Effector memory CD4-positive, alpha-beta T cell (primary cell): ENCODE results near the gene DNAH6.

Source experiments
- DNase-seq, 3 donors: peaks; one replicate each; pipeline ENCODE4 v3.0.0-alpha.2; 2020
- H3K27ac ChIP-seq: 2 replicates; pipeline ENCODE4 v1.7.0; 2013; ENCODE audit warnings: mild to moderate bottlenecking, low read length, moderate library complexity; ENCODE audit not compliant: insufficient read depth, poor library complexity, severe bottlenecking
- H3K27me3 ChIP-seq: replicated peaks from 2 replicates; pipeline ENCODE4 v1.7.0; 2013; ENCODE audit warnings: mild to moderate bottlenecking, low read length; ENCODE audit not compliant: insufficient read depth, control insufficient read depth, poor library complexity, severe bottlenecking
- H3K36me3 ChIP-seq: 2 replicates; pipeline ENCODE4 v1.7.0; 2013; ENCODE audit warnings: mild to moderate bottlenecking, low read length, moderate library complexity; ENCODE audit not compliant: control insufficient read depth, insufficient read depth
- H3K4me1 ChIP-seq: 2 replicates; pipeline ENCODE4 v1.7.0; 2013; ENCODE audit warnings: low read length, mild to moderate bottlenecking; ENCODE audit not compliant: control insufficient read depth, insufficient read depth, poor library complexity, severe bottlenecking
- H3K4me3 ChIP-seq: 2 replicates; pipeline ENCODE4 v1.7.0; 2013; ENCODE audit warnings: low read length, low read depth, mild to moderate bottlenecking; ENCODE audit not compliant: insufficient read depth, poor library complexity, severe bottlenecking
- H3K9me3 ChIP-seq: 2 replicates; pipeline ENCODE4 v1.7.0; 2013; ENCODE audit warnings: mild to moderate bottlenecking, low read length, moderate library complexity; ENCODE audit not compliant: control insufficient read depth

The DNAH6 gene

DNA sequence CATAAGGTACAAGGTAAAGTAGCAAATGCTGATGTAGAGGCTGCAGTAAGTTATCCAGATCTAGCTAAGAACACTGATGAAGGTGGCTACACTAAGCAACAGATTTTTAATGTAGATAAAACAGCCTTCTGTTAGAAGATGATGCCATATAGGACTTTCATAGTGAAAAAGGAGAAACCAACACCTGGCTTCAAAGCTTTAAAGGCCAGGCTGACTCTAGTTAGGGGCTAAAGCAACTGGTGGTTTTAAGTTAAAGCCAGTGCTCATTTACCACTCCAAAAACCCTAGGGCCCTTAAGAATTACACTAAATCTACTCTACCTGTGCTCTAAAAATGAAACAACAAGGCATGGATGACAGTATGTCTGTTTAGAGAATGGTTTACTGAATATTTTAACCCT lies 131.0 kb downstream of the DNAH6 start:
- DNase-seq, result no peak
- no peaks in the 10 kb centered on the region for H3K27me3 ChIP-seq
- no peak overlapping the region for H3K4me3 ChIP-seq
- H3K27ac ChIP-seq, result no peak overlapping the region
- no peaks in the 10 kb centered on the region for H3K9me3 ChIP-seq
- H3K36me3 ChIP-seq, result no peaks in the 10 kb centered on the region
- peaks cover 15% of the 10 kb centered on the region for H3K4me1 ChIP-seq

DNA sequence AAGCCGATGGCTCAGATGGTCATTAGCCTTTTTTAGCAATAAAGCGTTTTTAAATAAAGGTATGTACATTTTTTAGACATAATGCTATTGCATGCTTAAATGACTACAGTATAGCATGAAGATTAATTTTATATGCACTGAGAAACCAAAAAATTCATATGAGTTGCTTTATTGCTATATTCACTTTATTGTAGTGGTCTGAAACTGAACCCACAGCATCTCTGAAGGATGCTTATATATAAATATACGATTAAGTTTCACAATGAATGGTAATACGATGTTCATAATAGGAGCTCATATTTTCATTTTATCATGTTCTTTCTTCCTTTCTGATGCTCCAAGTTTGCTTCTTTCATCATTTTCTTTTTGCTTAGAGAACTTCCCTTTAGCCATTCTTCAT lies 132.8 kb downstream of the DNAH6 start:
- Histone ChIP-seq H3K36me3 (no peaks in the 10 kb centered on the region), H3K27ac (no peak overlapping the region), H3K4me3 (no peak overlapping the region), H3K9me3 (no peaks in the 10 kb centered on the region), H3K27me3 (no peaks in the 10 kb centered on the region), H3K4me1 (peaks cover 15% of the 10 kb centered on the region)
- DNase-seq, result no peak

DNA sequence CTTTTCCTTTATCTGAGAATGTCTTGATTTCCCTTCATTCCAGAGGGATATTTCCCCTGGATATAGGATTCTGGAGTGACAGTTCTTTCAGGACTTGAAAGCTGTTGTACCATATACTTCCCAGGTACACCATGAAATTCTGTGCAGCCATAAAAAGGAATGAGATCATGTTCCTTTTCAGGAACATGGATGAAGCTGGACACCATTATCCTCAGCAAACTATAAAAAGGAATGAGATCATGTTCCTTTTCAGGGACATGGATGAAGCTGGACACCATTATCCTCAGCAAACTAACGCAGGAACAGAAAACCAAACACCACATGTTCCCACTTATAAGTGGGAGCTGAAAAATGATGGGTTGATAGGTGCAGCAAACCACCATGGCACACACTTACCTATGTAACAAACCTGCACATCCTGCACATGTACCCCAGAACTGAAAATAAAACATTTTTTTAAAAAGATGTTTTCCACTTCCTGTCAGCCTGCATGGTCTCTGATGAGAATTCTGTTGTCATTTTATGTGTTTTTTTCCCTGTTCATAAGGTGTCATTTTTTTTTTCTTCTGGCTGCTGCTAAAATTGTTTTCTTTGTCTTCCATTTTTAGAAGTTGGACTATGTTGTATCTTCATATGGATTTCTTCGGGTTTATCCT lies 133.3 kb downstream of the DNAH6 start:
- Histone ChIP-seq H3K27ac (no peak overlapping the region), H3K27me3 (no peaks in the 10 kb centered on the region), H3K4me3 (no peak overlapping the region), H3K9me3 (no peaks in the 10 kb centered on the region), H3K36me3 (no peaks in the 10 kb centered on the region), H3K4me1 (peaks cover 15% of the 10 kb centered on the region)
- DNase-seq, result no peak

DNA sequence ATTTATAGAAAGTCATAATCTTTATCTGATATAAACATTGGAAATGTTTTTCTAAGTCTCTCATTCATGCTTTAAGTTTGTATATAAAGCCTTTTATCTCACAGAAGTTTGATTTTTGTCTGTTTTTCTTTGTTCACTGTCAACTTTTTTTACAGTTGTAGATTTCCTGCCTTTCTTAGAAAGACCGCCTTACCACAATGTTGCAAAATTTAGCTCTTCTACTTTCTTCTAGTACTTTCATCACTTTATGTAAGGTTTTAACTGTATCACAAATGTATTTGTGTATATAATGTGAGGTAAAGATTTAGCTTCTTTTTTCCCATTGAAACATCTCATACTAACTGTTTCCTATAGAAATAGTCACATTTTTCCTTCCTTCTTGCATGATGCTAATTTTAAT lies 136.1 kb downstream of the DNAH6 start:
- Histone ChIP-seq H3K27me3 (no peaks in the 10 kb centered on the region), H3K9me3 (no peaks in the 10 kb centered on the region), H3K4me3 (no peak overlapping the region), H3K4me1 (peaks cover 15% of the 10 kb centered on the region), H3K36me3 (no peaks in the 10 kb centered on the region), H3K27ac (no peak overlapping the region)
- no peak for DNase-seq

DNA sequence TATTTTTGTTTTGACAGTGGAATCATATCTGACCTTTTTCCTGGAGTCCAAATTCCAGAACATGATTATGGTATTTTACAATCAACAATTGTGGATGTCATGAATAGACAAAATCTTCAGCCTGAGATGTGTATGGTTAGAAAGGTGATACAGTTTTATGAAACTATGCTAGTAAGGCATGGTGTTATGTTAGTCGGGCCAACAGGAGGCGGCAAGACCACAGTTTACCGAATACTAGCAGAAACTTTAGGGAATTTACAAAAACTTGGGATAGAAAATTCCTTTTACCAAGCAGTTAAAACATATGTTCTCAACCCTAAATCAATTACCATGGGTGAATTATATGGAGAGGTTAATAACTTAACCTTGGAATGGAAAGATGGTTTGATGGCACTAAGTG lies 137.0 kb downstream of the DNAH6 start:
- no peak for DNase-seq
- no peaks in the 10 kb centered on the region for H3K27me3 ChIP-seq
- no peak overlapping the region for H3K27ac ChIP-seq
- peaks cover 15% of the 10 kb centered on the region for H3K4me1 ChIP-seq
- H3K36me3 ChIP-seq, result no peaks in the 10 kb centered on the region
- H3K4me3 ChIP-seq, result no peak overlapping the region
- no peaks in the 10 kb centered on the region for H3K9me3 ChIP-seq

DNA sequence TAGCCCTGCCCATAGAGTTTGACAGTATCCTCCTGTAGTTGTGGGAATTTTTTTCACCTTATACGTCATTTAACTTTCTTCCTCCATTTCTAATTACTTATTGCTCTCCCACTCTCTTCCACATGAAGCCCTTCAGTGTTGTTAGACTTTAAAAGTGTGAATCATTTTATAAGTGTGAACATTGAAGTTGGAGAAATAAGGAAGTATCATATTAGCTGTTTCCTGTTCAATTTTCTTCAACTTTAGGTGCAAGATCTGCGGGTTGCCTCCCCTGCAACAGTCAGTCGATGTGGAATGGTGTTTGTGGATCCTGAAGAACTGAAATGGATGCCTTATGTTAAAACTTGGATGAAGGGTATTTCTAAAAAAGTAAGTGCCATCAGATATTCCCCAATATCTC lies 138.1 kb downstream of the DNAH6 start:
- no peak for DNase-seq
- no peak overlapping the region for H3K4me3 ChIP-seq
- H3K27me3 ChIP-seq, result no peaks in the 10 kb centered on the region
- H3K36me3 ChIP-seq, result no peaks in the 10 kb centered on the region
- H3K4me1 ChIP-seq, result peaks cover 15% of the 10 kb centered on the region
- H3K27ac ChIP-seq, result no peak overlapping the region
- H3K9me3 ChIP-seq, result no peaks in the 10 kb centered on the region

DNA sequence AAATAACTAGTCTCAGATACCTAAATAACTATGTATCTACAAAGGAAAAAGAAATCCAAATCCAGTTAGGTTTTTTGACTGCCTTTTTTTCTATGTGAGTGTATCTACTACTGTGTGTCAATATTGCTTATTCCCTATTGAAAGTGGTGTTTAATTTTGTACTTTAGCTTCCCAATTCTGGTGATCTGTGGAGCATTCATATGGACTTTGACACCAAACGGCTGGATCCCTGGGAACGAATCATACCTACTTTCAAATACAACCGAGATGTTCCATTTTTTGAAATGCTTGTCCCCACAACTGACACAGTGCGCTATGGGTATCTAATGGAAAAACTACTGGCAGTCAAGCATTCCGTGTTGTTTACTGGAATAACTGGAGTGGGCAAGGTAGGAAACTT lies 152.8 kb downstream of the DNAH6 start:
- Histone ChIP-seq H3K27ac (no peak overlapping the region), H3K4me1 (no peaks in the 10 kb centered on the region), H3K4me3 (no peak overlapping the region), H3K27me3 (no peaks in the 10 kb centered on the region), H3K9me3 (no peaks in the 10 kb centered on the region), H3K36me3 (no peaks in the 10 kb centered on the region)
- DNase-seq, result no peak

DNA sequence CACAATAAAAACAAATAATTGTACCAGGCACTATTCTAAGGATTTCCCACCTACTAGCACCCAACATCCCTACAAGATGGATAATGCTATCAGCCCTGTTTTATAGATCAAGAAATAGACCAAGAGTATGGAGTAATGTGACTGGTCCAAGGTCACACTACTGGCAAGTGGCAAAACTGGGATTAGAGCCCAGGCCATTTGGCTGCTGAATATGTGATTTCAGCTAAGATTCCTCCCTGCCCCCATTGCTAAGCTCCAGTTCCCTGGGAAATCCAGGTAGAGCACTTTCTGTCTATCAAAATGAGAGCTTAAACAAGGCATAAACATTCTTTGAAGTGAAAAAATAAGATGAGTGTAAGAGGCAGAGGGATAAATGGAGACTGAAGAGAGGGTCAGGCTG lies 157.8 kb downstream of the DNAH6 start:
- Histone ChIP-seq H3K4me1 (no peaks in the 10 kb centered on the region), H3K36me3 (no peaks in the 10 kb centered on the region), H3K27me3 (no peaks in the 10 kb centered on the region), H3K9me3 (no peaks in the 10 kb centered on the region), H3K4me3 (no peak overlapping the region), H3K27ac (no peak overlapping the region)
- no peak for DNase-seq

DNA sequence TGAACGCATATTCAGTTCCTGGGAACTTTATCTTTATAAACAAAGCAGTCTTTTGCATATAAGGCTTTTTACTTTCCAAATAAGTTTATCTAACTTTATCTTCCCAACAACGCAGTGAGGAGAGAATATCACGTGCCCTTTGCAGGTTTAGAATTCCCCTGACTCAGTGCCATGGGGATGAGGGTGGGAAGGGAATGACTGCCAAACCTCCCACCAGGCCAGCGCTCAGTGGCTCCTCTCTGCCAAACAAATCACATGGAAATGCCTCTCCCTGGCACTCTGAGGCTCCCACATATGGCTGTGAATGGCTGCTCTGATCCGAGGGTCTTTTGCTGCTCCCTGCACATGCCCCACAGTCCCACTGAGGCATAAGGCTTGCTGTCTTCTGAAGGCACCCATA lies 158.3 kb downstream of the DNAH6 start:
- H3K27me3 ChIP-seq, result no peaks in the 10 kb centered on the region
- H3K4me3 ChIP-seq, result no peak overlapping the region
- H3K36me3 ChIP-seq, result no peaks in the 10 kb centered on the region
- H3K9me3 ChIP-seq, result no peaks in the 10 kb centered on the region
- H3K4me1 ChIP-seq, result no peaks in the 10 kb centered on the region
- H3K27ac ChIP-seq, result no peak overlapping the region
- no peak for DNase-seq

DNA sequence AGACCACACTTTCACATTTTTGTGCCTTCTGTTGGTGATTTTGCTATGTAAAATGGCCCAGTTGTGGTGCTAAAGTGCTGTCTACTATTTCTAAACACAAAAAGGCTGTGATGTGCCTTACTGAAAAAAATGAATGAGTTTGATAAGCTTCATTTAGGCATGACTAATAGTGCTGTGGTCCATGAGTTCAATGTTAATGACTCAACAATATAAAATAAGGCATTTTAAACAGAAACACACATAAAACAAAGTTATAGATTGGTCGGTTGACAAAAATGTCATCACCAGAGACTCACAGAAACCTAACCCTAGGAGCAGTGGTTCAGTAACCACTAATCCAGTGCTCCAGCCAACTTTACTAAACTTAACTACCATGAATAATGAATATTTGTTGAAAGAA lies 160.0 kb downstream of the DNAH6 start:
- DNase-seq, result no peak

More for the DNA sequence above, 160.0 kb downstream of the DNAH6 start:
- no peaks in the 10 kb centered on the region for H3K4me1 ChIP-seq
- no peak overlapping the region for H3K4me3 ChIP-seq
- H3K27me3 ChIP-seq, result no peaks in the 10 kb centered on the region
- no peak overlapping the region for H3K27ac ChIP-seq
- H3K9me3 ChIP-seq, result no peaks in the 10 kb centered on the region
- no peaks in the 10 kb centered on the region for H3K36me3 ChIP-seq
